Activated CD4-positive, alpha-beta T cell treated with anti-CD3 and anti-CD28 coated beads for 48 hours (primary cell): ENCODE data around the gene CDH16.
"Not testable (repeated sequence)": the region's sequence is repeated elsewhere in the genome, so short reads cannot be mapped to it uniquely, and the experiment has no call there.

Source experiments
- DNase-seq: peaks from one replicate; pipeline ENCODE4 v3.0.0-alpha.2; 2020

Gene CDH16

DNA sequence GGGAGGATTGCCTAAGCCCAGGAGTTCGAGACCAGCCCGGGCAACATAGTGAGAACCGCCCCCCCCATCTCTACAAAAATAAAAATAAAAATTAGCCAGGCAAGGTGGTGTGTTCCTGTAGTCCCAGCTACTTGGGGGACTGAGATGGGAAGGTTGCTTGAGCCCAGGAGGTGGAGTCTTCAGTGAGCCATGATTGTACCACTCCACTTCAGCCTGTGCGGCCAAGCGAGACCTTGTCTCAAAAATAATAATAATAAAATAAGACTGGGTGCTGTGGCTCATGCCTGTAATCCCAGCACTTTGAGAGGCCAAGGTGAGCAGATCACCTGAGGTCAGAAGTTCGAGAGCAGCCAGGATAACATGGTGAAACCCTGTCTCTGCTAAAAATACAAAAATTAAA lies 26.9 kb downstream of the CDH16 start:
- DNase-seq: no peak

DNA sequence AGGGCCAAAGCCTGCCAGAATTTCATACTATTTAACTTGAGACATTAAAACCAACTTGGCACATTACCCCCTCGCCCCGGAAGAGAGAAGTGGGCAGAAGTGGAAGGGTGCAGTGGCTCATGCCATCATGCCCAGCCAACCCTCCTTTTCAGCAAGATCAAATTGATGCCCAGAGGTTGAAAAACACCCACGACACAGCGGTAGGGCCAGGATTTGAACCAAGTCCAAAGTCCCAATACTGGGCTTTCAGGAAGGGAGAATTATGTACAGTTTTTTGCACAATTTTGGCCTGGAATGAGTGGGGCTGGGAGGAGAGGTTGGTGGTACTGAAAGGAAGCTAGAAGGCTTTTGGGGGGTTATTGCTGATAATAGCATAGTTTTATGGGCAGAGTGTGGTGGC lies 27.3 kb downstream of the CDH16 start:
- no peak for DNase-seq

DNA sequence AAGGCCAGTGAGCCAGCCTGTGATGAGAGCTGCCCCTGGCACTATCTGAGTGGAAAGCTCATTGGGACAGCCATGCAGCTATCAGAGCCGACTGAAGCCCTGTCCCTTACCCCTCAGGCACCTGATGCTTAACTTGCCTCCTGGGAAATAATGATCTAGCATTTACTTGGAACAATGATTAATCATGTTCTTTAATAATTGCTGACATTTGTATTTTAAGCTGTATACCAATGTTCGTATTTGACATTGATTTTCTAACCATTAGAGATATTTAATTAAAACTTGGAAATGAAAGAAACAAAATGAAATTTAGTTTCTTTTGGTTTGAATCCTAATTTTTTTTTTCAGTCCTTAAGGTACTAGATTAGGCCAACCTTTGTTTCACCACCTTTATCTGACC lies 27.9 kb downstream of the CDH16 start:
- DNase-seq: no peak

GRCh38 chr16:66889622-66890021 lies 29.1 kb downstream of the CDH16 start:
- DNase-seq: no peak

- DNase-seq: no peak
These were observed 29.8 kb downstream of the CDH16 start for GRCh38 chr16:66888647-66889615.

- DNase-seq: no peak
These were observed 31.8 kb downstream of the CDH16 start for GRCh38 chr16:66886914-66887313.

DNA sequence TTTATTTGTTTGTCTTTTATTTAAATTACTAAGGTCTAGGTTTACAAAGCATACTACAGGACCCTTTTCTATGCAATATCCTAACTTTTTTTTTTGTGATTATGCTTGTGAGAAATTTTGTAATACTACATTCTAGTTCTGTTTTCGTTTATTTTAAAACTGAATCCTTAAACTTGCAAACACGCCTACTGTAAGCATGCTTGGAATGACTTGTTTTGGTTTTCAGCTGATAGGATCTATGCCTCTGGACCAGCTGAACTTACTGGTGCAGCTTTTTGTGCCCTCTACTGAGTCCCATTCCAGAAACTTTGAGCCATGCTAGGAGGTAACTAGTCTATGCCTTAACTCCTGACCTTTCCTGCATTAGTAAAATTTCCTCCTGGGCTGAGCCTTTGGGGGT lies 32.4 kb downstream of the CDH16 start:
- no peak for DNase-seq

DNA sequence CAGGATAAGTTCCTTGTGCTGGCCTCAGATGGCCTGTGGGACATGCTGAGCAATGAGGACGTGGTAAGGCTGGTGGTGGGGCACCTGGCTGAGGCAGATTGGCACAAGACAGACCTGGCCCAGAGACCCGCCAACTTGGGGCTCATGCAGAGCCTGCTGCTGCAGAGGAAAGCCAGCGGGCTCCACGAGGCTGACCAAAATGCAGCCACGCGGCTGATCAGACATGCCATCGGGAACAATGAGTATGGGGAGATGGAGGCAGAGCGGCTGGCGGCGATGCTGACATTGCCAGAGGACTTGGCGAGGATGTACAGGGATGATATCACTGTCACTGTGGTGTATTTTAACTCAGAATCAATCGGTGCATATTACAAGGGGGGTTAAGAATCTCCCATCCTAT lies 33.2 kb downstream of the CDH16 start:
- DNase-seq: no peak

- no peak for DNase-seq
These were observed 36.0 kb downstream of the CDH16 start for GRCh38 chr16:66882702-66883101.

DNA sequence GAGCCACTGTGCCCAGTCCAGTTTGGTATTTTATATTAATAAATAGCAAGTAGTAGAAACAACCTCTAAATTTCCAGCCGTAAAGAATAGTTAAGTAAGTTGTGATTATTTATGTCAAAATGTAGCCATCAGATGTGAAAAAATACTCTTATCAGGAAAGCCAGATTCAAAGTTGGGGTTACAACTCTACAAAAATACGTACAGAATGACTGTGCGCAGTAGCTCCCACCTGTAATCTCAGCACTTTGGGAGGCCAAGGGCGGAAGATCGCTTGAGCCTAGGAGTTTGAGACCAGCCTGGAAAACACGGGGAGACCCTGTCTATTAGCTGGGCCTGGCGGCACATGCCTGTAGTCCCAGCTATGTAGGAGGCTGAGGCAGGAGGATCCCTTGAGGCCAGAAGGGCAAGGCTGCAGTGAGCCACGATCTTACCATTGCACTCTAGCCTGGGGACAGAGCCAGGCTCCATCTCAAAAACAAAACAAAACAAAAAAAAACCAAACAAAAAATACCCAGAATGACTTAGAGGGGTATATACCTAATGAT lies 36.6 kb downstream of the CDH16 start:
- DNase-seq: no peak

- DNase-seq: no peak
These were observed 37.1 kb downstream of the CDH16 start for GRCh38 chr16:66881560-66881959.

- DNase-seq: peak; percentile 42
These were observed 37.7 kb downstream of the CDH16 start for GRCh38 chr16:66881014-66881417.

DNA sequence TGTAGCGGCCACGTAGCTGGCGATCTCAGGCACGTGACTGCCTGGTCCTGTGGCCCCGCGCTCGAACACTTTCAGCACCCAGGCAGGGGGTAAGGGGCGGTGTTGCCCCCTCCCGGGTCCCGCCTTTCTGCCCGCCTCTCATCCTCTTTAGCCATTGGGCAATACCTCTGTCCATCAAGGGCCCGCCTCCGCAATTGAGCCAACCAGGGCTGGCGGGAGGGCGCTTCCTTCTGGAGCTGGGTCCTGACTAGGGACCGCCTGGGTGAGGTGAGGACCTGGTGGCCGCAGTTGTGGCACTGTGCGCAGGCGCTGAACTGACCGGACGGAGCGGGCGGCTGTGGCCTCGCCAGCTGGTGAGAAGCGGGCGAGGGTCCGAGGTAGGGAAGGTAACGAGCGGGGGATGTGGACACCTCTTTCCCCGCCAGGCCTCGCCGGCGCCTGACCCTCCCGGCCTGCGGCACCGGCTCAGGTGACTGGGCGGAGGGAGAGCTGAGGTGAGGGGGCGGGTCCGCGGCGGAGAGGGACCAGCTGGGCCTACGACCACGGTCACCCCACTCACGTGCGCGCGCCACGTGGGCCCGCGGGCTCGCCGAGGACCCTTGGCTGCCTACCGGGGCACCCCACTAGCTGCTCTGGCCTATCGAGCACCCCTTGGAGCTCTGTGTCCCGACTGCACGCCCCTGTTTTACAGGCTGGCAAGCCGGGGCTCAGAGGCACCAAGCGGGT lies 38.2 kb downstream of the CDH16 start, which contains the start of gene PDP2:
PDP2 (plus strand) TSS at position 228 of the 726 bp plus-strand sequence. CDS start 3,770 bp downstream, outside the sequence.
- peak; percentile 95 for DNase-seq

GRCh38 chr16:66878067-66878466 lies 40.6 kb downstream of the CDH16 start:
- DNase-seq: peak; percentile 88

DNA sequence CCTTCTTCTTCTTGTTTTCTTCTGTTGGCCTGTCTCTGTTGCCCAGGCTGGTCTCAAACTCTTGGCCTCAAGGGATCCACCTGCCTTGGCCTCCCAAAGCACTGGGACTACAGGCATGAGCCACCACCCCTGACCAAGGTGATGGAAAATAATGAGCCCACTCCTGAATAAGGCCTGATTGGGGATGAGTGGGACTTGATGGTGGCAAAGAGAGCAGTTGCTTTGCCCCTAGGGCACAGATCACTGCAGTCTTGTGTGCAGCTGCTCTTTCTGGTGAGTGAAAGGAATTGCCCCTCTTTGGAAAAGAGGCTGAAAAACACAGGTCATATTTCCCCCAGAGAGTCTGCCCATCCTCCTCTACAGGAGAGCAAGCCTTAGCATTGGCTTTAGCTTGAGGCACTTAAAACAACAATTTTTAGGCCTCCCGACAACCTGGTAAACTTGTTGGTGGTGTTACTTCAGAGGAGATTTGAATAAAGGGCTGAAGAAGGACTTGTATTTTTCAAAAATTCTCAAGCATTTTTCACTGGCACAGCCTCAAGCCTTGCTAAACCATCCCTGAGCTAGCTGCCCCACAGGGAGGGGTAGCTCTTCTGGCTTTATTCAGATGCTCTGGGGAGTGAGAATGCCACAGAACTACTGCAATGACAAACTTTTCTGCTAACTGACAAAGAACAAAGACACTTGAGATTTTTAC lies 44.5 kb downstream of the CDH16 start:
- DNase-seq: peak; percentile 36

- no peak for DNase-seq
These were observed 45.0 kb downstream of the CDH16 start for GRCh38 chr16:66873685-66874055.

GRCh38 chr16:66872943-66873684 lies 45.6 kb downstream of the CDH16 start:
- peak; percentile 96 for DNase-seq

DNA sequence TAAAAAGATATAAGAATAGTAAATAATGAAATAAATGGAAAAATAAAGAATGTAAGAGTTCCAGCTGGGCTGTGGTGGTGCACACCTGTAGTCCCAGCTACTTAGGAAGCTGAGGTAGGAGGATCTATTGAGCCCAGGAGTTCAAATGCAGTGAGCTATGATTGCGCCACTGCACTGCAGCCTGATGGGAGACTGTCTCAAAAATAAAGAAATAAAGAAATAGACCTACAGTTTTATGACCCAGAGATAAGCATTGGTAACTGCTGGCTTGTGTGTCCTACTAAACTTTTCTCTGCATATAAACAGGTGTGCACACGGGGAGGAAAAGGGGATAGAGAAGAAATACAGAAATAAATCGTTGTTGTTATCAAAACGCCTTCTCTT lies 46.1 kb downstream of the CDH16 start:
- no peak for DNase-seq

DNA sequence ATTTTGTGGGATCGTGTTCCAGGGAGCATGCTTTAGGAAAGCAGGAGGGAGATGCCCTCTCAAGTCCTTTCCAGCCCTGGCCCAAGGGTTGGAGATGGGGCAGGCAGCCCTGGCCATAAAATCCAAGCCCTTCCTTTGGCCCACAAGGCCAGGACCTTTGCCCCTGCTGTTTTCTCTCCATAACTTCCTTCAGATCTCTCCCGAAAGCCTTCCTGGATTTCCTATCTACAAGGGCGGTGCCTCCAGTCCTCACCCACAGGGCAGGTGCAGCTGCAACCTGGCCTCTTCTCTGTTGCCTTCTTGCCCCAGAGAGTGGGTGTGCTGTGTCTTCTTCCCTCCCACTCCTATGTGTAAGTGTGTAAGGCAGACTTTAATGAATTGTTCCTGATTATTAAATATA lies 46.8 kb downstream of the CDH16 start:
- no peak for DNase-seq

DNA sequence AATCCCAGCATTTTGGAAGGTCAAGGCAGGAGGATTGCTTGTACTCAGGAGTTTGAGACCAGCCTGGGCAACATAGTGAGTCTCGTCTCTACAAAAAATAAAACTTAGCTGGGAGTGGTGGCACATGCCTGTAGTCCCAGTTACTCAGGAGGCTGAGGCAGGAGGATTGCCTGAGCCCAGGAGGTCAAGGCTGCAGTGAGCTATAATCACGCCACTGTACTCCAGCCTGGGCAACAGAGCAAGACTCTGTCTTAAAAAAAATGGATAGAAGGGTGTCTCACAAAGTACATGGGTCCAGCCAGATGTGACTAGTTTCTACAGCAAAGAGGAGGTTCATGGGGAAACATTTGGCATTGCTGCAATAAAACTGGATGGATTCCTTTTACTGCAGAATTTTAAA lies 47.3 kb downstream of the CDH16 start:
- DNase-seq: not testable (repeated sequence)

GRCh38 chr16:66869424-66869823 lies 49.3 kb downstream of the CDH16 start:
- no peak for DNase-seq

DNA sequence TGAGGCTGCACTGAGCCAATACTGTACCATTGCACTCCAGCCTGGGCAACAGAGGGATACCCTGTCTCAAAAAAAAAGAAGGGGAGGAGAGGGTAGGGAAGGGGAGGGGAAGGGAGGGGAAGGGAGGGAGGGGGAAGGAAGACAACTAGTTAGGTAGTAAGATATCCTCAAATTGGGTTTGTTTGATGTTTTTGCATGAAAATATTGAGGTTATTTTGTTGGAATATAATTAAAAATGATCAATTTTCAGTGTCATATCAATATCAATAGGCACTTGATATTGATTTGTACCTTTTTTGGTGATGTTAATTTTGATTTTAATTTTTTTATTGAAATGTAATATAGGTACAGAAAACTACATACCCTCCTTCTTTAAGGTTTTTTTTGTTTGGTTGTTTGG lies 55.0 kb downstream of the CDH16 start:
- no peak for DNase-seq
